Heart left ventricle (tissue), 13 donors: Measurements from ENCODE around the gene PGC.

Experiments
- CTCF ChIP-seq, 12 donors: fragments of 200-600 bp; sonication (generic) in 4 of 12; IDR thresholded peaks; one replicate each; pipeline versions ENCODE4 v1.5.0 to v1.8.0; 2018 to 2022; ENCODE audit warnings: antibody characterized with exemption in 12 of 12, mild to moderate bottlenecking in 5 of 12
- POLR2A ChIP-seq, 2 donors: fragments of 450-650 bp; IDR thresholded peaks; one replicate each; pipeline ENCODE4 v1.6.1; 2017; ENCODE audit warnings: antibody characterized with exemption in 2 of 2, mild to moderate bottlenecking in 2 of 2, moderate library complexity in 2 of 2
- donor health status: ischemic (EF 13 %, LVEDD 7.1; RV severe dilation, severe dysfunction).
- donor health status: DM: no; HTN: yes; CAD: no.
- donor health status: DM: no; HTN: no; CAD: no.
- donor health status: ischemic (EF 25% LVEDD 6.9; RV normal size, moderate dysfunction).
- donor health status: ischemic (EF 25% LVEDD 5.7; RV mildly dilated, moderate dysfunction).
- donor health status: ischemic (EF 35%, LVEDD 5.7; RV mildly dilated, moderate dysfunction).
- donor health status: nonischemic (EF 11% LVEDD 7.7; RV severe dilation, severe dysfunction).
- donor health status: DM: yes; HTN: yes; CAD: no.
- donor health status: PGD.
- donor health status: ischemic (EF 29% LVEDD 5.4; RV normal size, mild dysfunction).
- donor health status: nonischemic (EF 23%, LVEDD 6.1; RV moderate dilation, normal function).

GRCh38 chr6:41706876-41707564 is 40.2 kb downstream of the PGC start:
- TF ChIP-seq CTCF (IDR thresholded peaks at IDR 0.05) (no peak), POLR2A (IDR thresholded peaks at IDR 0.05) (no peak)
